Sigmoid colon (tissue), 4 donors: Measurements from ENCODE around the gene SLC25A44.
"Not testable (repeated sequence)": the region's sequence is repeated elsewhere in the genome, so short reads cannot be mapped to it uniquely, and the experiment has no call there.

Experiments used
- CTCF ChIP-seq, 4 experiments: fragments of 450-650 bp in 3 of 4; fragments of 200-600 bp in 1 of 4; IDR thresholded peaks; one replicate each; pipeline ENCODE4 v1.5.1; 2016 to 2019; ENCODE audit warnings: antibody characterized with exemption in 4 of 4, mild to moderate bottlenecking in 3 of 4, moderate library complexity in 2 of 4
- EP300 ChIP-seq, 4 donors: sonication (generic); formaldehyde crosslinking; IDR thresholded peaks; one replicate each; pipeline ENCODE4 v1.6.1; 2017; ENCODE audit warnings: antibody characterized with exemption in 4 of 4
- POLR2A ChIP-seq, 2 donors: fragments of 450-650 bp; IDR thresholded peaks; one replicate each; pipeline ENCODE4 v1.6.1; 2016; ENCODE audit warnings: antibody characterized with exemption in 2 of 2, mild to moderate bottlenecking in 2 of 2, moderate library complexity in 2 of 2

GRCh38 chr1:156181391-156181924, 12.4 kb upstream of the SLC25A44 start:
- not testable (repeated sequence) for TF ChIP-seq POLR2A, CTCF, EP300 (IDR thresholded peaks at IDR 0.05)
